ENCODE data around the gene HSPA1A. TPM values are rescaled to one million over a fixed set of nuclear protein-coding genes. Genes with fewer than 3 reads are reported as not detected.
A peak's percentile ranks its signal among the peaks of the same experiment; 100 is the strongest.
"Not testable (repeated sequence)": the region's sequence is repeated elsewhere in the genome, so short reads cannot be mapped to it uniquely, and the experiment has no call there.

The HSPA1A gene
- total RNA-seq, 6 donors from 2014 or later = 80.7 to 236 (median 144) TPM

DNA sequence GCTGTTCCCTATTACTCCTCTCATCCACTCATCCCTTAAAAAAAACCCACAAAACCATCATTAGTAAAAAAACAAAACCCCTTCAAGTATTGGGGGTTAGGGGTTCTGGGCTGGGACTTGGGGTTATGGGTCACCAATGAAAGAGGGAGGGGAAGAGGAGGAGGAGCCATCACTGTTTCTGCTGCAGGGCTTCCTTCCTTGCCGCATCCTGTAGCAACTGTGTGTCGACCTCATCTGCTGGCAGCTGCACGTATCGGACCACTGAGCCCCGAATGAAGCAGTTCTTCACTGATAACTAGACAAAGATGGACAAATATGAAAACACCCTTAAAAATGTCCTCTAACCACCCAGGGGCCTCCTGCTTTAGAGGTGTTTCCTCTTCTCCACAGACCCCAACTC lies 17.8 kb upstream of the HSPA1A start:
- ATAC-seq (ENCODE audit: low FRiP score in 2 of 2) = no peak
- no peak for DNase-seq
- H3K27ac ChIP-seq = peak overlapping the region in 2 of 4 donors; percentile 49 to 95
- H3K27me3 ChIP-seq = no peaks in the 10 kb centered on the region
- peaks cover 9 to 24% (median 14%) of the 10 kb centered on the region in 4 donors for H3K4me1 ChIP-seq
- H3K4me3 ChIP-seq = no peak overlapping the region
- H3K9me3 ChIP-seq = no peaks in the 10 kb centered on the region
- no peak for TF ChIP-seq POLR2A (IDR thresholded peaks at IDR 0.05)
- TF ChIP-seq EP300 (IDR thresholded peaks at IDR 0.05) = no peak
- no peak for TF ChIP-seq POLR2AphosphoS5 (IDR thresholded peaks at IDR 0.05)
- TF ChIP-seq, protein P1, sequence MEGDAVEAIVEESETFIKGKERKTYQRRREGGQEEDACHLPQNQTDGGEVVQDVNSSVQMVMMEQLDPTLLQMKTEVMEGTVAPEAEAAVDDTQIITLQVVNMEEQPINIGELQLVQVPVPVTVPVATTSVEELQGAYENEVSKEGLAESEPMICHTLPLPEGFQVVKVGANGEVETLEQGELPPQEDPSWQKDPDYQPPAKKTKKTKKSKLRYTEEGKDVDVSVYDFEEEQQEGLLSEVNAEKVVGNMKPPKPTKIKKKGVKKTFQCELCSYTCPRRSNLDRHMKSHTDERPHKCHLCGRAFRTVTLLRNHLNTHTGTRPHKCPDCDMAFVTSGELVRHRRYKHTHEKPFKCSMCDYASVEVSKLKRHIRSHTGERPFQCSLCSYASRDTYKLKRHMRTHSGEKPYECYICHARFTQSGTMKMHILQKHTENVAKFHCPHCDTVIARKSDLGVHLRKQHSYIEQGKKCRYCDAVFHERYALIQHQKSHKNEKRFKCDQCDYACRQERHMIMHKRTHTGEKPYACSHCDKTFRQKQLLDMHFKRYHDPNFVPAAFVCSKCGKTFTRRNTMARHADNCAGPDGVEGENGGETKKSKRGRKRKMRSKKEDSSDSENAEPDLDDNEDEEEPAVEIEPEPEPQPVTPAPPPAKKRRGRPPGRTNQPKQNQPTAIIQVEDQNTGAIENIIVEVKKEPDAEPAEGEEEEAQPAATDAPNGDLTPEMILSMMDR (IDR thresholded peaks at IDR 0.05) = no peak
- WGBS, 2 donors = 42 to 58% methylated on average over 5 of the region's 5 CpGs
- peaks cover 0 to 19% (median 9%) of the 10 kb centered on the region in 4 donors for H3K36me3 ChIP-seq

- TF ChIP-seq EP300 (IDR thresholded peaks at IDR 0.05) (no peak), POLR2A (IDR thresholded peaks at IDR 0.05) (no peak), POLR2AphosphoS5 (IDR thresholded peaks at IDR 0.05) (no peak)
- TF ChIP-seq, protein P1 (IDR thresholded peaks at IDR 0.05) = no peak
- 92 to 94% methylated on average over 12 of the region's 12 CpGs for WGBS, 2 donors
- no peak for ATAC-seq (ENCODE audit: low FRiP score in 2 of 2)
- H3K4me3 ChIP-seq = no peak overlapping the region
- no peaks in the 10 kb centered on the region for H3K9me3 ChIP-seq
- peaks cover 3 to 9% (median 9%) of the 10 kb centered on the region in 4 donors for H3K4me1 ChIP-seq
- no peak for DNase-seq
- no peaks in the 10 kb centered on the region for H3K27me3 ChIP-seq
- peaks cover 0 to 21% (median 12%) of the 10 kb centered on the region in 4 donors for H3K36me3 ChIP-seq
- no peak overlapping the region for H3K27ac ChIP-seq
Observed at GRCh38 chr6:31799781-31800180, 15.6 kb upstream of the HSPA1A start.

DNA sequence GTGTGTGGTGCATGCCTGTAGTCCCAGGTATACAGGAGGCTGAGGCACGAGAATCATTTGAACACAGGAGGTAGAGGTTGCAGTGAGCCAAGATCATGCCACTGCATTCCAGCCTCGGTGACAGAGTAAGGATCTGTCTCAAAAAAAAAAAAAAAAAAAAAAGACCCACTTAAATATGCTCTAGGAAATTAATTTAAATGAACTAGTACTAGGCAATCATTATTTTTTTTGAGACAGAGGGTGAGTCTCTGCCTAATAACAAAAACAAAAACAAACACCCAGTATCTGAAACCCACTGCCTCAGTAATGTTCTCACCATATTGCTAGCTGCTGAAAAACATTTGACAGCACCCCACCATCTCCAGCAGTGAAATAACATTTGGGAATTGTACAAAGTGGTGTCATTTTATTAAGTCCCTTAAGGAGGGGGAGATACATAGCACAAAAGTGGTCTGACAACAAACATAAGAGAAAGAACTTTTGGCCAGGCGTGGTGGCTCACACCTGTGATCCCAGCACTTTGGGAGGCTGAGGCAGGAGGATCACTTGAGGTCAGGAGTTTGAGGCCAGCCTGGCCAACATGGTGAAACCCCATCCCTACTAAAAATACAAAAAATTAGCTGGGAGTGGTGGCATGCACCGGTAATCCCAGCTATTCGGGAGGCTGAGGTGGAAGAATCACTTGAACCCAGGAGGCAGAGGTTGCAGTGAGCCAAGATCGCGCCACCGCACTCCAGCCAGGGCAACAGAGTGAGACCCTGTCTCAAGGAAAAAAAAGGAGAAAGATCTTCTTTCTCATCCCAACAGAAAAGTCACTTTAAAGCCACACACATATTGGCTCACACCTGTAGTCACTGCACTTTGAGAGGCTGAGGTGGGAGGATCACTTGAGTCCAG lies 14.1 kb upstream of the HSPA1A start:
- Histone ChIP-seq H3K36me3 (peaks cover 0 to 21% (median 12%) of the 10 kb centered on the region in 4 donors), H3K4me1 (peaks cover 6 to 14% (median 10%) of the 10 kb centered on the region in 4 donors)
- not testable (repeated sequence) for DNase-seq; H3K9me3 ChIP-seq; H3K4me3 ChIP-seq; H3K27me3 ChIP-seq; H3K27ac ChIP-seq; ATAC-seq (ENCODE audit: low FRiP score in 2 of 2)
- 90 to 92% methylated on average over 8 of the region's 8 CpGs for WGBS, 2 donors

GRCh38 chr6:31805939-31806469 lies 9.3 kb upstream of the HSPA1A start:
- Histone ChIP-seq H3K9me3 (no peaks in the 10 kb centered on the region), H3K4me3 (peak overlapping the region; percentile 50 to 66 (median 58)), H3K36me3 (peaks cover 0 to 20% (median 10%) of the 10 kb centered on the region in 4 donors), H3K27me3 (no peaks in the 10 kb centered on the region), H3K27ac (peak overlapping the region; percentile 87 to 98 (median 92)), H3K4me1 (peaks cover 13 to 15% (median 14%) of the 10 kb centered on the region in 4 donors)
- ATAC-seq (ENCODE audit: low FRiP score in 2 of 2) (peak in 1 of 2 donors; percentile 20), DNase-seq (no peak)
- TF ChIP-seq POLR2AphosphoS5 (IDR thresholded peaks at IDR 0.05) = no peak
- no peak for TF ChIP-seq EP300 (IDR thresholded peaks at IDR 0.05)
- TF ChIP-seq POLR2A (IDR thresholded peaks at IDR 0.05) = no peak
- 15 to 16% methylated on average over 7 of the region's 7 CpGs for WGBS, 2 donors

GRCh38 chr6:31806470-31807272 lies 8.7 kb upstream of the HSPA1A start, which contains the start of gene LSM2:
TSS of gene LSM2 (minus strand) at chr6:31806966. CDS start at chr6:31806757, 209 bp downstream.
- WGBS, 2 donors = 0% methylated on average over 40 to 51 of the region's 51 CpGs
- Histone ChIP-seq H3K27ac (peak within 1 kb of the TSS; percentile 87 to 98 (median 92)), H3K36me3 (peaks cover 0 to 15% (median 7%) of the 10 kb centered on the region in 4 donors), H3K4me1 (peaks cover 13 to 15% (median 14%) of the 10 kb centered on the region in 4 donors), H3K27me3 (no peaks in the 10 kb centered on the region), H3K9me3 (no peaks in the 10 kb centered on the region), H3K4me3 (peak within 1 kb of the TSS; percentile 50 to 66 (median 58))
- ATAC-seq (ENCODE audit: low FRiP score in 2 of 2) (peak; percentile 98 to 100), DNase-seq (peak; percentile 99)
- TF ChIP-seq POLR2A (IDR thresholded peaks at IDR 0.05) = peak in 3 of 4 donors; percentile 43 to 87 (median 86)
- TF ChIP-seq POLR2AphosphoS5 (IDR thresholded peaks at IDR 0.05) = peak; percentile 90 to 97
- TF ChIP-seq EP300 (IDR thresholded peaks at IDR 0.05) = peak in 1 of 4 donors; percentile 55
- TF ChIP-seq, protein P1 (IDR thresholded peaks at IDR 0.05) = peak in 3 of 6 experiments; percentile 31 to 49 (median 33)

DNA sequence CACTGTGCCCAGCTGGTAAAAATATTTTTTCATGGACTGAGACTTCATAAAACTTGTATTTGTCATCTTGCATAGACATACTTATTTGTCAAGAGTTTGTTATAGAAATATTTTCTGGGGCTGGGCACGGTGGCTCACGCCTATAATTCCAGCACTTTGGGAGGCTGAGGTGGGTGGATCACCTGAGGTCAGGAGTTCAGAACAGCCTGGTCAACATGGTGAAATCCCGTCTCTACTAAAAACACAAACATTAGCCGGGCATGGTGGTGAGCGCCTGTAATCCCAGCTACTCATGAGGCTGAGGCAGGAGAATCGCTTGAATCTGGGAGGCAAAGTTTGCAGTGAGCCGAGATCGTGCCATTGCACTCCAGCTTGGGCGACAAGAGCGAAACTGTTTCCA lies 6.7 kb upstream of the HSPA1A start:
- not testable (repeated sequence) for H3K27me3 ChIP-seq; H3K27ac ChIP-seq; ATAC-seq (ENCODE audit: low FRiP score in 2 of 2); H3K4me3 ChIP-seq; H3K9me3 ChIP-seq; DNase-seq; H3K36me3 ChIP-seq
- WGBS, 2 donors = 91 to 92% methylated on average over 10 of the region's 10 CpGs
- peaks cover 18 to 25% (median 22%) of the 10 kb centered on the region in 4 donors for H3K4me1 ChIP-seq
